Right forelimb (tissue), 1 donor: ENCODE results near the gene AMT.

ENCODE experiments used
- DNase-seq: peaks from one replicate; pipeline ENCODE4 v3.0.0-alpha.2; 2018

AMT gene

DNA sequence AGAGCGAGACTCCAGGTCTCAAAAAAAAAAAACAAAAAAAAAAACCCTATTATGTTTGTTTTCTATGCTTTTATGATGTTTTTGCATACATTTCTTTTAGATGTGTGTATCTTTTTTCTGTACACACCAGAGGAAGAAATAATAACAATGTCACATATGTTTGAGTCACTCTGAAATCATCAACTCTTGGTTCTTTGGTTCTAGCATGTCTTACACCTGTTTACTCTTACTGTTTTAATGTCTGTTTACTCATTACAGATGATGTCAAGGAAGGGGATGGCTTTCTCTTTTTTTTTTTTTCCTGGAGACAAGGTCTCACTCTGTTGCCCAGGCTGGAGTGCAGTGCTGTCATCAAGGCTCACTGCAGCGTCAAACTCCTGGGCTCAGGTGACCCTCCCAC lies 34.6 kb downstream of the AMT start:
- no peak for DNase-seq

DNA sequence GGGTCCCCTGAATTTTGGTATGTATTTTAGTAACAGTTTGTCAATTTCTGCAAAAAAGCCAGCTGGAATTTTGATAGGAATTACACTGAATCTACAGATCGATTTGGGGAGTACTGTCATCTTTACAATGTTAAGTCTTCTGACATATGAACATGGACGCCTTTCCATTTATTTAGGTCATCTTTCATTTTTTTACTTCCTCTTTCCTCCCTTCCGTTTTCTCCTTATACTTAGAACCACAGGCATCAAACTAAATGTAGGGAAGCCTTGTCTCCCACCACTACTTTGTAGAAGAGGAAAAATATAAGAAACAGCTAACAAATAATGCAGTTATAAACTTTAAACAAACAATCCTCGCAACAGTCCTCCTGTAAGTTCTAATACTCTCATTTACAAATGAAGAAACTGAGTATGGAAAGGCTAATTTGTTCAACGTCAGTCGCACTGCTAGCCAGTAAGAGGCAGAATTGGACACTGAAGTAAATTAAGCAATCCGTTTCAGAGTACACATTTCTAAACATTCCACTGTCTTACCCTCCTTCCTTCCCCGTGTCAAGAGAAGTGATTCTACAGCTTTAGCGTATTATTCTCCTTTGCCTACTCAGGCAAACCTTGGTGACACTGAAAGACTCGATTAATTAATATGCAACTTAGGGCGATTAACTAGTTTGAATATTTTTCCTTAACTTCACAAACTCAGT lies 36.1 kb downstream of the AMT start:
- DNase-seq = no peak

DNA sequence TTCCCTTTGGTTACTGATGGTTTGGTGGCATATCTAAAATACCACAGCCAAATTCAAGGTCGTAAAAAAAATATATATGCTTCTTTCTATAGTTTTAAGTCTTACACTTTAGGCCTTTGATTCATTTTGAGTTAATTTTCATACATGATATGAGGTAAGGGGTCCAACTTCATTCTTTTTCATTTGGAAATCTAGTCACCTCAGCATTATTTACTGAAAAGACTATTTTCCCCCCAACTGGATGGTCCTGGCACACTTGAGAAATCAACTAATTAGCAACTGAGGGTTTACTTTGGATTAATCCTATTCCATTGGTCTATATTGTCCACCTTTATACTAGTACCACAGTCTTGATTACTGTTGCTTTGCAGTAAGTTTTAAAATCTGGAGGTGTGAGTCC lies 36.7 kb downstream of the AMT start:
- no peak for DNase-seq

DNA sequence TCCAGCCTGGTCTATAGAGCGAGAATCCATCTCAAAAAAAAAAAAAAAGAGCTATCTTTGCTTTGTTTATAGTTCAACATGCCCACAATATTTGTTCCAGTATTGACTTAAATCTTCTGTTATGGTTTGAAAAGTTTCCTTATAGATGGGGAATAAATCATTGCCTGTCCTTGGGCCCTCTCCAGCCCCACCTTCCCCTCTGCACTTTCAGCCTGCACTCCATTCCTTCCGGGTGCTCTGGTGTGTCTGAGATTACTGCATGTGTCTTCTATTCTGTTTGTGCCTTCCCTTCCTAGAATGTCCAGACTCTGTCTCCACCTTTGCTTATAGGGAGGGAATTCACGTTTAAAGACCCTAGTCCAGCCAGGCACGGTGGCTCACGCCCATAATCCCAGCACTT lies 38.9 kb downstream of the AMT start:
- DNase-seq = no peak

DNA sequence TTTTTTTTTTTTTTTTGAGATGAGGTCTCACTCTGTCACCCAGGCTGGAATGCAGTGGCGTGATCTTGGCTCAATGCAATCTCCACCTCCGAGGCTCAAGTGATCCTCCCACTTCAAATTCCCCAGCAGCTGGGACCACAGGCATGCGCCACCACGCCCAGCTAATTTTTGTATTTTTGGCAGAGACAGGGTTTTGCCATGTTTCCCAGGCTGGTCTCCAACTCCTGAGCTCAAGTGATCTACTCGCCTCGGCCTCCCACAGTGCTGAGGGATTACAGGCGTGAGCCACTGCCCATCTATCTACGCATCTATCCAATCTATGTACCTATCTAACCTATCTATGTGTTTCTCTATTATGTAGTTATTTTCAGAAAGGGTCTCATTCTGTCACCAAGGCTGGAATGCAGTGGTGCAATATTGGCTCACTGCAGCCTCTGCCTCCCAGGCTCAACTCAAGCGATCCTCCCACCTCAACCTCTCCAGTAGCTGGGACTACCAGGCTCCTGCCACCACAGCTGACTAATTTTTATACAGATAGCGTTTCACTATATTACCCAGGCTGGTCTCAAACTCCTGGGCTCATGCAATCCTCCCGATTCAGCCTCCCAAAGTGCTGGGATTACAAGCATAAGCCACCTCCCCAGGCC lies 43.9 kb downstream of the AMT start:
- peak; percentile 47 for DNase-seq

DNA sequence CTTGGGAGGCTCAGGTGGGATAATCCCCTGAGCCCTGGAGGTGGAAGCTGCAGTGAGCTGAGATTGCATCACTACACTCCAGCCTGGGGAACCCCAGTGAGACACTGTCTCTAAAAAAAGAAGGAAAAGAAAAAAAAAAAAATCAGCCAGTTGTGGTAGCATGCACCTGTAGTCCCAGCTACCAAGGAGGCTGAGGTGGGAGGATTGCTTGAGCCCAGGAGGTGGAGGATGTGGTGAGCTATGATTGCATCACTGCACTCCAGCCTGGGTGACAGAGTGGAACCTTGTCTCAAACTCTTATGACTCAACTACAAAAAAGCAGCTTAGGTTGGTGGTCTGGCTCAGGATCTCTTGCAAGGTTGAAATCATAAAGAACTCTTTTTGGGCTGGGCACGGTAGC lies 44.8 kb downstream of the AMT start:
- no peak for DNase-seq

DNA sequence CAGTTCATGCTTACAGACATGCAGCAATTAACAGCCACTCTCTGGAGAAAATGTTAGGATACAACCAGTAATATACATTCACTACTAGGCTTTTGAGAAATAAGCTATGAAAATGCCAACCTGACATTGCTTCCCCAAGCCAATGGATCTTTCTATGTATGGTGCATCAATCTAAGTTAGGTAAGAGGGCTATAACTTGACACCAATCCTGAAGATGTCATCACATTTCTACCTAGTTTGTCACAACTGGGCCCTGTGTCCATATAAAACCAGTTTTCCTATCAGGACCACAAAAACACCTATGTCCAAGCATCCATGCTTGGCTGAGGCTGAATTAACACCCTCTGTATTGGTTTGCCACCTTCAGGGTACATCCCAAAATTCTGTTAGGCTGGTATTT lies 50.3 kb downstream of the AMT start:
- no peak for DNase-seq

DNA sequence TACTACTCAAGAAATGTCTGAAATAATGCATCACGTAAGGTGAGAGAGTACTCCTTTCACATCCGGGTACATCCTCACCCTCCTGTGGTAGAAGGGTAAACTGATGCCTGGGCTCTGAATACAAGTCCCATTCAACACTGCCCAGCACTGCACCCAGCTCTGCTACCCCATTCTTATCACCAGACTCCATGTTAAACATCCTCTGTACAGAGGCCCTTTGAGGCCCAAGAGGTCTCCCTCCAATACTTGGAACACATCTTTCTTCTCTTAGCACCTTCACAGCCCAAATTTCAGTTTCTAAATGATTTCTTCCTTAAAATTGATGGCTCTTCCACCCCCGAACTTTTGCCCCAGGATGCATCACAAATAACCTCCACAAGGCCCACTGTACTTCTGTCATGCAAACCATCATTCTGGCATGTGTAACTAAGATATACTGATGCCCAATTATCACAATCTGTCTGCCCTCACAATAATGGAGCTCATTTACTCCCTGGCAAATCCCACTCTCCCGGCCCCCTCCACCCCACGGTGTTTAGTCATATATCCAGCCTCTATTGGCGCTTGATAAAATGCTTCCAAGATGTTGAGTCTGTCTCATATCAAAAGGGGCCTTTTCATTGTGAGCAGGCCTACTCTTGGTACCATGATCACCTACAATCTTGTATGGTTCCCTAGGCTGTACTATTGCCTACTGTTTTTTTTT lies 51.5 kb downstream of the AMT start:
- no peak for DNase-seq
